Fibroblast of the aortic adventitia (primary cell): ENCODE measurements around the gene IL15. TPM values are rescaled to one million over a fixed set of nuclear protein-coding genes. Genes with fewer than 3 reads are reported as not detected.

Experiments
- DNase-seq: peaks from one replicate; pipeline ENCODE4 v3.0.0-alpha.2; 2010; ENCODE audit warnings: low read depth
- H3K4me3 ChIP-seq: 2 replicates; pipeline ENCODE4 v1.5.1; 2011; ENCODE audit warnings: low read depth, mild to moderate bottlenecking, control low read depth, low read length, moderate library complexity
- total RNA-seq: library from RNA; depleted of rRNA; stranded (reverse); fragments of >200 nt; gene quantifications from 2 replicates; pipeline ENCODE4 v1.2.3, GENCODE V29; 2012; ENCODE audit warnings: low replicate concordance
- TF ChIP-seq, protein P1 (sequence below): IDR thresholded peaks from 2 replicates; pipeline ENCODE4 v1.5.1; 2011; ENCODE audit warnings: mild to moderate bottlenecking, low read length, control low read depth, inconsistent platforms; ENCODE audit not compliant: insufficient read depth

IL15 gene
- total RNA-seq, 1 donor = 2.3 TPM

DNA sequence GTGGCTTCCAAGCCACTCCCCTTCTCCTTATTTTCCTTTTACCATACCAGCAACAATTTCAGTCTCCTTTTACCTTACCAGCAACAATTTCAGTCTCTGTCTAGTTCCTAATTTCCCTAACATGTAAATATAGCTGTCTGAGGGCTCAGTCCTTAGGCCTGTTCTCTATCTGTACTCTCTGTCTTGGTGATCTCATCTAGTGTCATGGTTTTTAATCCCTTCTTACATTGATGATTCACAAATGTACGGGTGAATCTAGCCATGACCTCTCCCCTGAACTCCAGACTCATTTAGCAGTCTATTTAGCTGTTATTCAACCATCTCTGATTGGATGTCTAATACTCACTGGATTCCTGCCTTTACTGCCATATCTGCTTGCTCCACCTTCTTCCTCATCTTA is 7.2 kb downstream of the IL15 start:
- no peak overlapping the region for H3K4me3 ChIP-seq
- peak; percentile 53 for DNase-seq
- TF ChIP-seq, protein P1, sequence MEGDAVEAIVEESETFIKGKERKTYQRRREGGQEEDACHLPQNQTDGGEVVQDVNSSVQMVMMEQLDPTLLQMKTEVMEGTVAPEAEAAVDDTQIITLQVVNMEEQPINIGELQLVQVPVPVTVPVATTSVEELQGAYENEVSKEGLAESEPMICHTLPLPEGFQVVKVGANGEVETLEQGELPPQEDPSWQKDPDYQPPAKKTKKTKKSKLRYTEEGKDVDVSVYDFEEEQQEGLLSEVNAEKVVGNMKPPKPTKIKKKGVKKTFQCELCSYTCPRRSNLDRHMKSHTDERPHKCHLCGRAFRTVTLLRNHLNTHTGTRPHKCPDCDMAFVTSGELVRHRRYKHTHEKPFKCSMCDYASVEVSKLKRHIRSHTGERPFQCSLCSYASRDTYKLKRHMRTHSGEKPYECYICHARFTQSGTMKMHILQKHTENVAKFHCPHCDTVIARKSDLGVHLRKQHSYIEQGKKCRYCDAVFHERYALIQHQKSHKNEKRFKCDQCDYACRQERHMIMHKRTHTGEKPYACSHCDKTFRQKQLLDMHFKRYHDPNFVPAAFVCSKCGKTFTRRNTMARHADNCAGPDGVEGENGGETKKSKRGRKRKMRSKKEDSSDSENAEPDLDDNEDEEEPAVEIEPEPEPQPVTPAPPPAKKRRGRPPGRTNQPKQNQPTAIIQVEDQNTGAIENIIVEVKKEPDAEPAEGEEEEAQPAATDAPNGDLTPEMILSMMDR = no peak

DNA sequence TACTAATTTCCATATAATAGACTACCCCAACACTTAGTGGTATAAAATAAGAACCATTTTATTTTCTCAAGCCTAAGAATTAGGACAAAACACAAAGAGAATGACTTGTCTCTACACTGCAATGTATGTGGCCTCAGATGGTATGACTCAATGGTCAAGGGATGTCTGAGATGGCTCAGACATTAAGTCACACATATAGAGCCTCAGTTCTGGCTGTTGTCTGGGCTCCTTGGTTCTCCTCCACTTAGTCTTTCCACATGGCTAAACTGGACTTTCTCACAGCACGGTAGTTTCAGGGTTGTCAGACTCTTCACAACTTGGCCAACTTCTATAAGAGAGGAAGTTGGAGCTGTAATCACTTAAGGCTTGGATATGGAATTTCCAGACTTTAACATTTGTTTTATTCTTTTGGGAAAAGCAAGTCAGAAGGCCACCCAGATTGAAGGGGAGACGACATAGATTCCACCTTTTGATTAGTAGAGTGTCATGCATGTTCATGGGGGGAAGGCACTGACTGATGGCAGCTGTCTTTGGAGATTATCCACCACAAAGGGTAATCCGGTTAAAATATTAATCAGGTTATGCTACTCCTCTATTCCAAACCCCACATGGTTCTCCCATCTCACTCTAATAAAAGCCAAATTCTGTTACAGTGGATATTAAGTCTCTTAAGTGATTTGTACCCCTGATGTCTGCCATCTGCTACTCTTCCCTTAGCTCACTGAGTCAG is 9.4 kb downstream of the IL15 start:
- DNase-seq = peak; percentile 76
- TF ChIP-seq, protein P1 = no peak
- H3K4me3 ChIP-seq = no peak overlapping the region

DNA sequence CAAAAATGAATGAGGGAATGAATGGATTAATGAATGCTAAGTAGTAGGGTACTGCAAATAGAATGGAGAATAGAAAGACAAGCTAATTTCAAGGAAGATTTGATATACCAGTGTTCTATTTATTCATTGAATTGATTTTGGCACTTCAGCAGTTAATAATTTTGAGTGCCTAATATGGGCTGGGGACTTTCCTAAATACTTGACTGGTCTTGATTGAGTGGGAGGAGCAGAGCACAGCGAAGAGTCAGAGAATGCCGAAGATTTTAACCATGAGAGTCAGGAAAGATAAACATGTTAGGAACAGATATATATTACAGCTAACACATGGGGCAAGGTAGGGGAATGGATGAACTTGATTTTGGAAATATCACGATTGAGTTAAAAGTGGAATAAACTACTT is 10.6 kb downstream of the IL15 start:
- no peak for DNase-seq
- TF ChIP-seq, protein P1 = no peak
- H3K4me3 ChIP-seq = no peak overlapping the region

DNA sequence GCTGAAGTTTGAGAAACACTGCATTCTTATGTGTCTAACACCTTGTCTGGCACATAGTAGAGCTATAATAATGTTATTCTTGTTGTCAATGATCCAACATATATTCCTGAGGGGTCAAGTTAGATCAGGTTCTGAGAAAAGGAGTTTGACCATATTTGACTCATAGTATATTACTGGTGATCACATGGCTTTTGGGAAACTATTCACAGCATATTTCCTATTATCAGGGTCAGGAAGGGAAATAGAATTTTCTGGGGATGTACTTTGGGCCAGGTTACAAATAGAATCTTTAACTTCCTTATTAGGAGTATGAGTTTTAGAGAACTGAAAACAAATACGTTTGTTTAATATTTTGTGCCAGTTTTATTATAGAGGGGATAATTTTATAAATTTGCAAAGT is 11.6 kb downstream of the IL15 start:
- no peak for DNase-seq
- no peak overlapping the region for H3K4me3 ChIP-seq
- TF ChIP-seq, protein P1 = no peak

DNA sequence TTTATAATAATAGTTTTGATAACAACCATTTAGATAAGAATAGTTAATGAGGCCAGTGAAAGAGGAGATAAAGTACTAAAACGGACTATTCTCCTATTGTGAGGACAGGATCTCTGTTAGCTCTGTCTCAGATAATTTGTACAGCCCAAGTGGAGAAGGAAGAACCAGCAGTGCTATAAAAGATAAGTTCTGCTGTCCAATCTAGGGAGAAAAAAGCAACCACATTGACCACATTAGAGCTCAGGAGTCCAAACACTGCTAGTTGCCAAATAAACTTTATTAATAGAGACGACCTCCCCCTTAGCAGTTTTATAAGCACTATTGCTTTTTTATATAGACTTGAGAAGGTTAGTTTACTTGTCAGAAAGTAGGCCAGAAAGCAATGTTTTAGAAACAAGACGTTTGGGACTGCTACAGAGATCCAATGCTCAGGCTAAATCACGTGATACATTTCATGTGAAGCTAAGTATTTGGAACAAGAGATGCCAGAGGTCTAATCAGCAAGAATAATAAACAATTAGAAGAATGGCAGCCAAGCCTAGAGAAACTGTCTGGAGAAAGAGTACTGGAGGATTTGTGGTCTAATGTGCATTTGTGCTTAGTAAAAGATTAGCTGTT is 15.9 kb downstream of the IL15 start:
- DNase-seq = peak; percentile 96
- TF ChIP-seq, protein P1 = no peak
- H3K4me3 ChIP-seq = no peak overlapping the region

DNA sequence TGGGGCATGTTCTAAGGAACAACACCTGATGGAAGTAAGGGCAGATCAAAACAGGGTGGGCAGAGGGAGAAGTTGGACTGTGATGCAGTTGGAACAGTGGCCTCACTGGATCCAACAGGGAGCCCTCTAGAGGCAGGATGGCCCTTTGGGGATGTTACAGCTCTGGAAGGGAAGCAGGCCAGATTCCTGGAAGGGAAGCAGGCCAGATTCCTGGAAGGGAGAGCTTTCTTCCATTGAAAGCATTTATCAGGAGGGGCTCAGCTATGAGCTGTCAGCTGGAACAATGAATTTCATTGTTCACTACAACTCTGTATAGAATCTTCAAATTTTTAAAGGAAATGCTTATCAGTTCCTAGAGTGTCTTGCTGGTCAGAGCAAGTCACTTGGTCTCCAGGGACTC is 17.7 kb downstream of the IL15 start:
- TF ChIP-seq, protein P1 = peak; percentile 77
- peak; percentile 89 for DNase-seq

DNA sequence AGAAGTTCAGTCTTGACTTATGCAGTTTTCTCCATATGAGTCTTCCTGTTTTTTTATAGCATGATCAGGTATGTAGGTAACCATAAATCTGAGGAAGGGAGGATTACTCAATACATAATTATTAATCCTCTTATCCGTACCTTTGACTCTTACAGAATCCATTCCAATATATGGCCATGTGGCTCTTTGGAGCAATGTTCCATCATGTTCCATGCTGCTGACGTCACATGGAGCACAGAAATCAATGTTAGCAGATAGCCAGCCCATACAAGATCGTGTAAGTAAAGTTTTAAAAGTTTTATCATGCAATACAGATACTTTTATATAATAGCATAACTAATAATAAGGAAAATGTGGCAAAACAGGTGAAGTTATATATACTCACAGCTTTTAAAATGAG is 19.6 kb downstream of the IL15 start:
- TF ChIP-seq, protein P1 = no peak
- no peak for DNase-seq
- H3K4me3 ChIP-seq = no peak overlapping the region

More for the DNA sequence above, 17.7 kb downstream of the IL15 start:
- H3K4me3 ChIP-seq = no peak overlapping the region
